ENCODE data around the gene SAG. TPM values are rescaled to one million over a fixed set of nuclear protein-coding genes. Genes with fewer than 3 reads are reported as not detected.

SAG gene
- total and polyA plus RNA-seq, 9 of the 15 experiments (the other 6 are each of a cell fraction or from before 2014, with no cell fraction given), result 0.04 to 0.64 (median 0.31) TPM; not detected in 5

DNA sequence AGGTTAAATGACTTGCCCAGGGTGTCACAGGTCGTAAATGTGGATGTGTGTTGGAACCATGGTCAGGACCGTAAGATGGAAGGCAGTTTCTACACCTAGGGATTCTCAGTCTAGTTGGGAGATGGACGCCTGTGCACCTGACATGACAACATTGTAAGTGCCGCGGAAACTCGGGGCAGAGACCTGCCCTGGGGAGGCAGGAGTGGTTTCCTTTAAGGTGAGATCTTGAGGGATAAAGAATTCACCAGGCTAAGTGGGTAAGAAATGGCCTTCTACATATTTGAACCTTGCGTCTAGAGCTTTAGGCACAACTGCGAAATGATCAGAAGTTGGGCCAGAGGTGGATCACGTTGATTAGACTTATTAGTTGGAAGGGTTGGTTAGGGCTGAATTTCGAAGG is 48.3 kb downstream of the SAG start (continued):
- TF ChIP-seq, protein P1, sequence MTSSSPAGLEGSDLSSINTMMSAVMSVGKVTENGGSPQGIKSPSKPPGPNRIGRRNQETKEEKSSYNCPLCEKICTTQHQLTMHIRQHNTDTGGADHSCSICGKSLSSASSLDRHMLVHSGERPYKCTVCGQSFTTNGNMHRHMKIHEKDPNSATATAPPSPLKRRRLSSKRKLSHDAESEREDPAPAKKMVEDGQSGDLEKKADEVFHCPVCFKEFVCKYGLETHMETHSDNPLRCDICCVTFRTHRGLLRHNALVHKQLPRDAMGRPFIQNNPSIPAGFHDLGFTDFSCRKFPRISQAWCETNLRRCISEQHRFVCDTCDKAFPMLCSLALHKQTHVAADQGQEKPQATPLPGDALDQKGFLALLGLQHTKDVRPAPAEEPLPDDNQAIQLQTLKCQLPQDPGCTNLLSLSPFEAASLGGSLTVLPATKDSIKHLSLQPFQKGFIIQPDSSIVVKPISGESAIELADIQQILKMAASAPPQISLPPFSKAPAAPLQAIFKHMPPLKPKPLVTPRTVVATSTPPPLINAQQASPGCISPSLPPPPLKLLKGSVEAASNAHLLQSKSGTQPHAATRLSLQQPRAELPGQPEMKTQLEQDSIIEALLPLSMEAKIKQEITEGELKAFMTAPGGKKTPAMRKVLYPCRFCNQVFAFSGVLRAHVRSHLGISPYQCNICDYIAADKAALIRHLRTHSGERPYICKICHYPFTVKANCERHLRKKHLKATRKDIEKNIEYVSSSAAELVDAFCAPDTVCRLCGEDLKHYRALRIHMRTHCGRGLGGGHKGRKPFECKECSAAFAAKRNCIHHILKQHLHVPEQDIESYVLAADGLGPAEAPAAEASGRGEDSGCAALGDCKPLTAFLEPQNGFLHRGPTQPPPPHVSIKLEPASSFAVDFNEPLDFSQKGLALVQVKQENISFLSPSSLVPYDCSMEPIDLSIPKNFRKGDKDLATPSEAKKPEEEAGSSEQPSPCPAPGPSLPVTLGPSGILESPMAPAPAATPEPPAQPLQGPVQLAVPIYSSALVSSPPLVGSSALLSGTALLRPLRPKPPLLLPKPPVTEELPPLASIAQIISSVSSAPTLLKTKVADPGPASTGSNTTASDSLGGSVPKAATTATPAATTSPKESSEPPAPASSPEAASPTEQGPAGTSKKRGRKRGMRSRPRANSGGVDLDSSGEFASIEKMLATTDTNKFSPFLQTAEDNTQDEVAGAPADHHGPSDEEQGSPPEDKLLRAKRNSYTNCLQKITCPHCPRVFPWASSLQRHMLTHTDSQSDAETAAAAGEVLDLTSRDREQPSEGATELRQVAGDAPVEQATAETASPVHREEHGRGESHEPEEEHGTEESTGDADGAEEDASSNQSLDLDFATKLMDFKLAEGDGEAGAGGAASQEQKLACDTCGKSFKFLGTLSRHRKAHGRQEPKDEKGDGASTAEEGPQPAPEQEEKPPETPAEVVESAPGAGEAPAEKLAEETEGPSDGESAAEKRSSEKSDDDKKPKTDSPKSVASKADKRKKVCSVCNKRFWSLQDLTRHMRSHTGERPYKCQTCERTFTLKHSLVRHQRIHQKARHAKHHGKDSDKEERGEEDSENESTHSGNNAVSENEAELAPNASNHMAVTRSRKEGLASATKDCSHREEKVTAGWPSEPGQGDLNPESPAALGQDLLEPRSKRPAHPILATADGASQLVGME (CRISPR knock-in tag; IDR thresholded peaks at IDR 0.05), result no peak
- TF ChIP-seq ZNF408 (CRISPR knock-in tag; IDR thresholded peaks at IDR 0.05; ENCODE audit: low read depth) (no peak), STAG1 (CRISPR knock-in tag; IDR thresholded peaks at IDR 0.05; ENCODE audit: borderline replicate concordance) (no peak), EZH2 (IDR thresholded peaks at IDR 0.05; ENCODE audit: borderline replicate concordance, low read depth, low read length) (no peak), SPI1 (IDR thresholded peaks at IDR 0.05; ENCODE audit: borderline replicate concordance, low read depth, low read length) (no peak), ATF7 (IDR thresholded peaks at IDR 0.05) (no peak)
